ENCODE results near the gene IKBKE. TPM values are rescaled to one million over a fixed set of nuclear protein-coding genes. Genes with fewer than 3 reads are reported as not detected.

IKBKE gene
- total RNA-seq, 2 donors from 2014 or later, result 3.6 to 6.1 TPM

DNA sequence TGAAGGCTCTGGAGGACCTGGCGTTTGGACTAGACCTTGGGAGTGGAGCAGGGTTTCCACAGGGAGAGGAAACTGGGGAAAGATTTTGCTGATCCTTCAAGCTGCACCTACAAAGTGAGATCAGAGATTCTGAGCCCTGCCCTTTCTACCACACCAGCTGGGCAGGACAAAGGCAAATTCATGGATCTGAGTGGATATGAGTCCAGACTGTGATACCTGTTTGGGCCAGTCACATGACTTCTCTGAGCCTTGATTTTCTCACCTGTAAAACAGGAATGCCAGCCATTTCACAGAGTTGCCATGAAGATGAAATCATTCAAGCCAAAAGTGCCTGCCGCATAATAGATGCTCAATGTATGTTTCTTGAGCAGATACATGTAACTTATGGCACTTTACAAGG, 32.1 kb downstream of the IKBKE start:
- Histone ChIP-seq H3K4me3 (no peak overlapping the region), H3K27me3 (replicated peaks; ENCODE audit: insufficient read depth) (no peaks in the 10 kb centered on the region), H3K27ac (no peak overlapping the region), H3K9me3 (no peaks in the 10 kb centered on the region), H3K36me3 (no peaks in the 10 kb centered on the region), H3K4me1 (replicated peaks) (no peaks in the 10 kb centered on the region)
- 96% methylated on average over 2 of the region's 2 CpGs for WGBS
- no peak for DNase-seq (ENCODE audit: low spot score)
- intact Hi-C loops (cut with DNase I), result no loop called here
- TF ChIP-seq POLR2AphosphoS5 (IDR thresholded peaks at IDR 0.05) (no peak), POLR2A (IDR thresholded peaks at IDR 0.05) (no peak)
- TF ChIP-seq, protein P1, sequence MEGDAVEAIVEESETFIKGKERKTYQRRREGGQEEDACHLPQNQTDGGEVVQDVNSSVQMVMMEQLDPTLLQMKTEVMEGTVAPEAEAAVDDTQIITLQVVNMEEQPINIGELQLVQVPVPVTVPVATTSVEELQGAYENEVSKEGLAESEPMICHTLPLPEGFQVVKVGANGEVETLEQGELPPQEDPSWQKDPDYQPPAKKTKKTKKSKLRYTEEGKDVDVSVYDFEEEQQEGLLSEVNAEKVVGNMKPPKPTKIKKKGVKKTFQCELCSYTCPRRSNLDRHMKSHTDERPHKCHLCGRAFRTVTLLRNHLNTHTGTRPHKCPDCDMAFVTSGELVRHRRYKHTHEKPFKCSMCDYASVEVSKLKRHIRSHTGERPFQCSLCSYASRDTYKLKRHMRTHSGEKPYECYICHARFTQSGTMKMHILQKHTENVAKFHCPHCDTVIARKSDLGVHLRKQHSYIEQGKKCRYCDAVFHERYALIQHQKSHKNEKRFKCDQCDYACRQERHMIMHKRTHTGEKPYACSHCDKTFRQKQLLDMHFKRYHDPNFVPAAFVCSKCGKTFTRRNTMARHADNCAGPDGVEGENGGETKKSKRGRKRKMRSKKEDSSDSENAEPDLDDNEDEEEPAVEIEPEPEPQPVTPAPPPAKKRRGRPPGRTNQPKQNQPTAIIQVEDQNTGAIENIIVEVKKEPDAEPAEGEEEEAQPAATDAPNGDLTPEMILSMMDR (IDR thresholded peaks at IDR 0.05), result no peak

DNA sequence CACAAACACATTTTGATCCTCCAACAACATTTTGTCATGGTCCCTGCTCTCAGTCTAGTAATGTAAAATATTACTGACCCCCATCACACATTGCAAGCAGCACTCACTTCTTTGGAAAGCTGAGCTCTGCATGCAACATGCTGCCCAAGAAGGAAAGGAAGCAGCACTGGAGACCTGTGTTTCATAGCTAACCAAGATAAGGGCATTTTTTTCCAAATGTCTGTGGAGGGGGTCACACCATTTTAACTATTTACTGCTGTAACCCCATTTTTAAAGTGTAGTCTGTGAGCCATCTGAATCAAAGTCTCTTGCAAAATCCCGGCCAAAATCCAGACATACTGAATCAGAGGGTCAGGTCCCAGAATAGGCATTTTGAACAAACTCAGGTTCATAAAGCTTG, 32.5 kb downstream of the IKBKE start:
- Histone ChIP-seq H3K36me3 (no peaks in the 10 kb centered on the region), H3K27ac (no peak overlapping the region), H3K4me1 (replicated peaks) (no peaks in the 10 kb centered on the region), H3K27me3 (replicated peaks; ENCODE audit: insufficient read depth) (no peaks in the 10 kb centered on the region), H3K4me3 (no peak overlapping the region), H3K9me3 (no peaks in the 10 kb centered on the region)
- intact Hi-C loops (cut with DNase I), result no loop called here
- no peak for DNase-seq (ENCODE audit: low spot score)
- 92% methylated on average over 1 of the region's 1 CpG for WGBS
- TF ChIP-seq, protein P1 (IDR thresholded peaks at IDR 0.05), result no peak
- TF ChIP-seq POLR2AphosphoS5 (IDR thresholded peaks at IDR 0.05), result no peak
- TF ChIP-seq POLR2A (IDR thresholded peaks at IDR 0.05), result no peak

DNA sequence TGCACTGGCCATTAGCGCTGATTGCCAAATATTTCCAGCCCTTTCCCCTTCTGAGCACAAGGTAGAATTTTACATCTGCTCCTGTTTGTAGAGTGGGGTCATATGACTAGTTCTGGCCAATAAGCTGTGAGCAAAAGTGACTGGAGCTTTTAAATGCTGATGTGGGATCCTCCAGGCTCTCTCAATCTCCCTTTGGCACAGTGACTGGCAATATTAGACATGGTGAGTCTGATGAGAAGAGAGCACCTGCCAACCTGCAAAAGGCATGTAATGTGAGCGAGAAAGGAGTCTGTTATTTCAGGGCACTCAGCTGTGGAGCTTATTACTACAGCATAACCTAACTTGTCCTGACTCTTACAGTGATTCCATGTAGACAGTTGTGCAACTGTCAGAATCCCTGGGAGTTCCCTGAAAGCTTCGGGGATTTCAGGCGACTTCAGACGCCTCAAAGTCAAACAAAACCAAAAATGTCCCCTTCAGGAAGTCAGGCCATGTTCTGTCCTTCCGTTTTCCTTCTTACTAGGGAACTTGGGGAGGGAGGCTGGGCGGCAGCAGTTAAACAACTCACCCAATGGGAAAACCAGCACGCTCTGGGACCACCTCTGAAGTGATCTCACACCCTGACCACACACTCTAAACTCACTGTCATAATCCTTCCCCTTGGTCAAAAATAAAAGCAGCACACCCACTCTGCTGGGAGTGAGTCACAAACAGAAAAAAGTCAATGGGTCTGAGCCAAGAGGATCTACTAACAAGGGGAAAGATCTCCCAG, 33.5 kb downstream of the IKBKE start:
- no peaks in the 10 kb centered on the region for H3K9me3 ChIP-seq
- H3K27me3 ChIP-seq (replicated peaks; ENCODE audit: insufficient read depth), result no peaks in the 10 kb centered on the region
- H3K4me3 ChIP-seq, result no peak overlapping the region
- WGBS, result 60% methylated on average over 8 of the region's 8 CpGs
- no peaks in the 10 kb centered on the region for H3K36me3 ChIP-seq
- intact Hi-C loops (cut with DNase I), result no loop called here
- TF ChIP-seq, protein P1 (IDR thresholded peaks at IDR 0.05), result no peak
- peak; percentile 9 for TF ChIP-seq POLR2AphosphoS5 (IDR thresholded peaks at IDR 0.05)
- no peak for DNase-seq (ENCODE audit: low spot score)
- no peak overlapping the region for H3K27ac ChIP-seq
- H3K4me1 ChIP-seq (replicated peaks), result no peaks in the 10 kb centered on the region

GRCh38 chr1:206504363-206504713, 34.1 kb downstream of the IKBKE start:
- H3K27ac ChIP-seq, result no peak overlapping the region
- no peak for DNase-seq (ENCODE audit: low spot score)
- no peaks in the 10 kb centered on the region for H3K9me3 ChIP-seq
- no peaks in the 10 kb centered on the region for H3K4me1 ChIP-seq (replicated peaks)
- WGBS, result 59% methylated on average over 3 of the region's 3 CpGs
- H3K36me3 ChIP-seq, result no peaks in the 10 kb centered on the region
- H3K4me3 ChIP-seq, result no peak overlapping the region
- H3K27me3 ChIP-seq (replicated peaks; ENCODE audit: insufficient read depth), result no peaks in the 10 kb centered on the region
- intact Hi-C loops (cut with DNase I), result no loop called here
- no peak for TF ChIP-seq POLR2A (IDR thresholded peaks at IDR 0.05)
- no peak for TF ChIP-seq POLR2AphosphoS5 (IDR thresholded peaks at IDR 0.05)
- TF ChIP-seq, protein P1 (IDR thresholded peaks at IDR 0.05), result no peak

- no peaks in the 10 kb centered on the region for H3K9me3 ChIP-seq
- intact Hi-C loops (cut with DNase I), result no loop called here
- no peak overlapping the region for H3K4me3 ChIP-seq
- no peak for DNase-seq (ENCODE audit: low spot score)
- no peaks in the 10 kb centered on the region for H3K4me1 ChIP-seq (replicated peaks)
- no peak overlapping the region for H3K27ac ChIP-seq
- WGBS, result 51% methylated on average over 10 of the region's 10 CpGs
- TF ChIP-seq, protein P1 (IDR thresholded peaks at IDR 0.05), result peak in 3 of 4 experiments; percentile 28 to 62 (median 51)
- TF ChIP-seq POLR2A (IDR thresholded peaks at IDR 0.05), result no peak
- TF ChIP-seq POLR2AphosphoS5 (IDR thresholded peaks at IDR 0.05), result no peak
- H3K36me3 ChIP-seq, result no peaks in the 10 kb centered on the region
- no peaks in the 10 kb centered on the region for H3K27me3 ChIP-seq (replicated peaks; ENCODE audit: insufficient read depth)
Observed at GRCh38 chr1:206505702-206506355, 35.6 kb downstream of the IKBKE start.

All from prostate gland (tissue), 2 donors.